HUES64 (cell line): ENCODE measurements around the gene CREB3L2. TPM values are rescaled to one million over a fixed set of nuclear protein-coding genes. Genes with fewer than 3 reads are reported as not detected.
"Not testable (repeated sequence)": the region's sequence is repeated elsewhere in the genome, so short reads cannot be mapped to it uniquely, and the experiment has no call there.

Source experiments
- H3K27ac ChIP-seq: 2 replicates; pipeline ENCODE4 v1.7.0; 2013; ENCODE audit warnings: low read depth, low read length, inconsistent platforms
- H3K27me3 ChIP-seq: 2 replicates; pipeline ENCODE4 v1.6.1; 2013; ENCODE audit warnings: mild to moderate bottlenecking, low read length; ENCODE audit not compliant: insufficient read depth
- H3K36me3 ChIP-seq: 2 replicates; pipeline ENCODE4 v1.6.1; 2013; ENCODE audit warnings: mild to moderate bottlenecking, low read length; ENCODE audit not compliant: insufficient read depth
- H3K4me1 ChIP-seq: 2 replicates; pipeline ENCODE4 v1.6.1; 2013; ENCODE audit warnings: mild to moderate bottlenecking, low read length, moderate library complexity; ENCODE audit not compliant: insufficient read depth
- H3K4me3 ChIP-seq: 2 replicates; pipeline ENCODE4 v1.5.1; 2013; ENCODE audit warnings: mild to moderate bottlenecking, low read length, moderate library complexity
- H3K9ac ChIP-seq: 2 replicates; pipeline ENCODE4 v1.6.1; 2013; ENCODE audit warnings: mild to moderate bottlenecking, low read depth, low read length
- H3K9me3 ChIP-seq: 2 replicates; pipeline ENCODE4 v1.6.1; 2013; ENCODE audit warnings: low read depth, low read length; ENCODE audit not compliant: insufficient read depth
- WGBS: fragments of 150-250, 120-280 bp; methylation state at CpG from one replicate; pipeline ENCODE4 v1.1.7; 2013; ENCODE audit warnings: missing lambda C conversion rate; 5-methylcytosine and 5-hydroxymethylcytosine counted together
- polyA plus RNA-seq, 2 experiments: library from polyadenylated mRNA; stranded (reverse); fragments of 50-300 nt; gene quantifications; one replicate each; pipeline ENCODE4 v1.2.3, GENCODE V29; 2013

CREB3L2 gene
- polyA plus RNA-seq (2013, experiment 1 of 2): 14.1 TPM
- polyA plus RNA-seq (2013, experiment 2 of 2): 17.2 TPM

- peaks cover 10% of the 10 kb centered on the region for H3K36me3 ChIP-seq
- no peaks in the 10 kb centered on the region for H3K9me3 ChIP-seq
- H3K4me3 ChIP-seq: peak within 1 kb of the TSS; percentile 78
- H3K9ac ChIP-seq: peak within 1 kb of the TSS; percentile 70
- peak within 1 kb of the TSS; percentile 88 for H3K27ac ChIP-seq
- H3K27me3 ChIP-seq: no peaks in the 10 kb centered on the region
- peaks cover 23% of the 10 kb centered on the region for H3K4me1 ChIP-seq
- under 1% methylated on average over 47 of the region's 47 CpGs for WGBS
Observed at GRCh38 chr7:138001529-138002095, at the start of gene CREB3L2. CREB3L2 (minus strand) TSS chr7:138002086; CDS start chr7:138001705, 381 bp downstream.

GRCh38 chr7:138049505-138050116 is 47.7 kb upstream of the CREB3L2 start:
- Histone ChIP-seq H3K36me3 (no peaks in the 10 kb centered on the region), H3K4me3 (no peak overlapping the region), H3K27ac (no peak overlapping the region), H3K9ac (no peak overlapping the region), H3K27me3 (no peaks in the 10 kb centered on the region), H3K9me3 (no peaks in the 10 kb centered on the region), H3K4me1 (no peaks in the 10 kb centered on the region)
- WGBS: 100% methylated on average over 1 of the region's 1 CpG

- no peaks in the 10 kb centered on the region for H3K36me3 ChIP-seq
- H3K27me3 ChIP-seq: no peaks in the 10 kb centered on the region
- H3K9ac ChIP-seq: no peak overlapping the region
- no peak overlapping the region for H3K27ac ChIP-seq
- 98% methylated on average over 2 of the region's 3 CpGs for WGBS
- H3K4me3 ChIP-seq: no peak overlapping the region
- H3K4me1 ChIP-seq: no peaks in the 10 kb centered on the region
- H3K9me3 ChIP-seq: no peaks in the 10 kb centered on the region
Observed at GRCh38 chr7:138047907-138048306, 46.0 kb upstream of the CREB3L2 start.

GRCh38 chr7:138044897-138045296 is 43.0 kb upstream of the CREB3L2 start:
- Histone ChIP-seq H3K4me3 (no peak overlapping the region), H3K36me3 (no peaks in the 10 kb centered on the region), H3K27ac (no peak overlapping the region), H3K9ac (no peak overlapping the region), H3K9me3 (no peaks in the 10 kb centered on the region), H3K4me1 (no peaks in the 10 kb centered on the region), H3K27me3 (no peaks in the 10 kb centered on the region)
- 98% methylated on average over 2 of the region's 2 CpGs for WGBS

GRCh38 chr7:138040063-138040462 is 38.2 kb upstream of the CREB3L2 start:
- H3K27ac ChIP-seq, H3K4me3 ChIP-seq, H3K4me1 ChIP-seq, H3K9ac ChIP-seq, H3K27me3 ChIP-seq, H3K36me3 ChIP-seq: not testable (repeated sequence)
- peaks cover 29% of the 10 kb centered on the region for H3K9me3 ChIP-seq
- WGBS: 91% methylated on average over 1 of the region's 1 CpG

GRCh38 chr7:138036135-138036534 is 34.2 kb upstream of the CREB3L2 start:
- Histone ChIP-seq H3K4me3 (no peak overlapping the region), H3K36me3 (no peaks in the 10 kb centered on the region), H3K9me3 (peaks cover 42% of the 10 kb centered on the region), H3K4me1 (peaks cover 8% of the 10 kb centered on the region), H3K27me3 (no peaks in the 10 kb centered on the region), H3K27ac (no peak overlapping the region), H3K9ac (no peak overlapping the region)
- WGBS: 91% methylated on average over 1 of the region's 2 CpGs

- peaks cover 14% of the 10 kb centered on the region for H3K4me1 ChIP-seq
- H3K4me3 ChIP-seq: no peak overlapping the region
- no peak overlapping the region for H3K9ac ChIP-seq
- 73% methylated on average over 4 of the region's 4 CpGs for WGBS
- no peaks in the 10 kb centered on the region for H3K36me3 ChIP-seq
- no peak overlapping the region for H3K27ac ChIP-seq
- H3K9me3 ChIP-seq: peaks cover 39% of the 10 kb centered on the region
- no peaks in the 10 kb centered on the region for H3K27me3 ChIP-seq
Observed at GRCh38 chr7:138033241-138033640, 31.4 kb upstream of the CREB3L2 start.

- Histone ChIP-seq H3K36me3 (no peaks in the 10 kb centered on the region), H3K9ac (no peak overlapping the region), H3K27me3 (no peaks in the 10 kb centered on the region), H3K27ac (no peak overlapping the region), H3K9me3 (peaks cover 36% of the 10 kb centered on the region), H3K4me1 (peaks cover 14% of the 10 kb centered on the region), H3K4me3 (no peak overlapping the region)
- 92% methylated on average over 3 of the region's 3 CpGs for WGBS
Observed at GRCh38 chr7:138032770-138033169, 30.9 kb upstream of the CREB3L2 start.

- no peaks in the 10 kb centered on the region for H3K27me3 ChIP-seq
- no peak overlapping the region for H3K27ac ChIP-seq
- no peak overlapping the region for H3K9ac ChIP-seq
- no peaks in the 10 kb centered on the region for H3K36me3 ChIP-seq
- H3K4me1 ChIP-seq: peaks cover 14% of the 10 kb centered on the region
- H3K9me3 ChIP-seq: peaks cover 32% of the 10 kb centered on the region
- no peak overlapping the region for H3K4me3 ChIP-seq
Observed at GRCh38 chr7:138032186-138032585, 30.3 kb upstream of the CREB3L2 start.

- Histone ChIP-seq H3K4me3 (no peak overlapping the region), H3K9me3 (peaks cover 24% of the 10 kb centered on the region), H3K36me3 (no peaks in the 10 kb centered on the region), H3K27me3 (no peaks in the 10 kb centered on the region), H3K27ac (no peak overlapping the region), H3K9ac (no peak overlapping the region), H3K4me1 (peaks cover 14% of the 10 kb centered on the region)
- WGBS: 94% methylated on average over 7 of the region's 7 CpGs
Observed at GRCh38 chr7:138030679-138031351, 28.9 kb upstream of the CREB3L2 start.

GRCh38 chr7:138029941-138030340 is 28.1 kb upstream of the CREB3L2 start:
- Histone ChIP-seq H3K27ac (no peak overlapping the region), H3K36me3 (no peaks in the 10 kb centered on the region), H3K4me1 (peaks cover 14% of the 10 kb centered on the region), H3K27me3 (no peaks in the 10 kb centered on the region), H3K9me3 (peaks cover 24% of the 10 kb centered on the region), H3K4me3 (no peak overlapping the region), H3K9ac (no peak overlapping the region)
- no CpG with 5 or more reads among the region's 2 CpGs for WGBS
